Memory B cell (primary cell): ENCODE data around the gene LHX4.
A peak's percentile ranks its signal among the peaks of the same experiment; 100 is the strongest.

ENCODE experiments used
- ATAC-seq: fragments of 150-1000 bp; cut with Tn5 transposase; 2 replicates; pipeline ENCODE4 v1.10.0; 2021; ENCODE audit warnings: low read depth, mild to moderate bottlenecking, moderate library complexity
- DNase-seq, 2 donors: peaks; one replicate each; pipeline ENCODE4 v3.0.0; 2022; ENCODE audit warnings: low spot score in 2 of 2
- H3K27ac Mint-ChIP-seq: one replicate; pipeline ENCODE4 v1.8.0; 2022; ENCODE audit warnings: mild to moderate bottlenecking, moderate library complexity, mixed read lengths
- H3K27me3 Mint-ChIP-seq: one replicate; pipeline ENCODE4 v1.8.0; 2022; ENCODE audit warnings: mixed read lengths
- H3K36me3 Mint-ChIP-seq: one replicate; pipeline ENCODE4 v1.8.0; 2022; ENCODE audit warnings: mild to moderate bottlenecking, mixed read lengths
- H3K4me1 Mint-ChIP-seq: one replicate; pipeline ENCODE4 v1.8.0; 2022; ENCODE audit warnings: mixed read lengths
- H3K4me3 Mint-ChIP-seq: one replicate; pipeline ENCODE4 v1.8.0; 2022; ENCODE audit warnings: mild to moderate bottlenecking, moderate library complexity, mixed read lengths
- H3K9me3 Mint-ChIP-seq: one replicate; pipeline ENCODE4 v1.8.0; 2022; ENCODE audit warnings: mixed read lengths

The LHX4 gene

GRCh38 chr1:180228648-180229482 is 1.2 kb upstream of the LHX4 start:
- H3K27ac Mint-ChIP-seq = no peak overlapping the region
- peaks cover 28% of the 10 kb centered on the region for H3K27me3 Mint-ChIP-seq
- H3K36me3 Mint-ChIP-seq = no peaks in the 10 kb centered on the region
- peaks cover 8% of the 10 kb centered on the region for H3K4me1 Mint-ChIP-seq
- H3K4me3 Mint-ChIP-seq = peak overlapping the region; percentile 83
- ATAC-seq (peak; percentile 7), DNase-seq (no peak)
- no peaks in the 10 kb centered on the region for H3K9me3 Mint-ChIP-seq

- Mint-ChIP-seq H3K27me3 (peaks cover 26% of the 10 kb centered on the region), H3K36me3 (no peaks in the 10 kb centered on the region), H3K4me3 (peak overlapping the region; percentile 83), H3K9me3 (no peaks in the 10 kb centered on the region), H3K4me1 (peaks cover 11% of the 10 kb centered on the region), H3K27ac (no peak overlapping the region)
- DNase-seq (no peak), ATAC-seq (peak; percentile 12)
These were observed 339 bp downstream of the LHX4 start for GRCh38 chr1:180230416-180230790.

GRCh38 chr1:180230791-180231505 is 884 bp downstream of the LHX4 start:
- Mint-ChIP-seq H3K27ac (no peak overlapping the region), H3K27me3 (peaks cover 26% of the 10 kb centered on the region), H3K9me3 (no peaks in the 10 kb centered on the region), H3K4me1 (peaks cover 15% of the 10 kb centered on the region), H3K4me3 (peak overlapping the region; percentile 83), H3K36me3 (no peaks in the 10 kb centered on the region)
- no peak for ATAC-seq
- DNase-seq = no peak

- H3K27me3 Mint-ChIP-seq = peaks cover 31% of the 10 kb centered on the region
- H3K9me3 Mint-ChIP-seq = no peaks in the 10 kb centered on the region
- H3K27ac Mint-ChIP-seq = no peak overlapping the region
- DNase-seq (no peak), ATAC-seq (no peak)
- H3K4me1 Mint-ChIP-seq = peaks cover 19% of the 10 kb centered on the region
- H3K4me3 Mint-ChIP-seq = peak overlapping the region; percentile 49
- H3K36me3 Mint-ChIP-seq = no peaks in the 10 kb centered on the region
These were observed 1.4 kb downstream of the LHX4 start for GRCh38 chr1:180231506-180231921.

GRCh38 chr1:180231936-180232335 is 1.9 kb downstream of the LHX4 start:
- H3K4me3 Mint-ChIP-seq = no peak overlapping the region
- peaks cover 32% of the 10 kb centered on the region for H3K27me3 Mint-ChIP-seq
- H3K27ac Mint-ChIP-seq = no peak overlapping the region
- no peak for ATAC-seq
- H3K36me3 Mint-ChIP-seq = no peaks in the 10 kb centered on the region
- no peaks in the 10 kb centered on the region for H3K9me3 Mint-ChIP-seq
- H3K4me1 Mint-ChIP-seq = peaks cover 20% of the 10 kb centered on the region
- no peak for DNase-seq

GRCh38 chr1:180232521-180233043 is 2.5 kb downstream of the LHX4 start:
- Mint-ChIP-seq H3K27ac (no peak overlapping the region), H3K4me1 (peaks cover 20% of the 10 kb centered on the region), H3K36me3 (no peaks in the 10 kb centered on the region), H3K27me3 (peaks cover 37% of the 10 kb centered on the region), H3K4me3 (no peak overlapping the region), H3K9me3 (no peaks in the 10 kb centered on the region)
- DNase-seq (no peak), ATAC-seq (no peak)

- no peak overlapping the region for H3K4me3 Mint-ChIP-seq
- ATAC-seq (no peak), DNase-seq (no peak)
- no peak overlapping the region for H3K27ac Mint-ChIP-seq
- H3K36me3 Mint-ChIP-seq = no peaks in the 10 kb centered on the region
- no peaks in the 10 kb centered on the region for H3K9me3 Mint-ChIP-seq
- peaks cover 20% of the 10 kb centered on the region for H3K4me1 Mint-ChIP-seq
- H3K27me3 Mint-ChIP-seq = peaks cover 36% of the 10 kb centered on the region
These were observed 3.3 kb downstream of the LHX4 start for GRCh38 chr1:180233191-180234011.

GRCh38 chr1:180234369-180235076 is 4.5 kb downstream of the LHX4 start:
- H3K4me1 Mint-ChIP-seq = peaks cover 19% of the 10 kb centered on the region
- peak overlapping the region; percentile 8 for H3K4me3 Mint-ChIP-seq
- H3K27me3 Mint-ChIP-seq = peaks cover 35% of the 10 kb centered on the region
- no peaks in the 10 kb centered on the region for H3K36me3 Mint-ChIP-seq
- no peak overlapping the region for H3K27ac Mint-ChIP-seq
- ATAC-seq = no peak
- DNase-seq = no peak
- no peaks in the 10 kb centered on the region for H3K9me3 Mint-ChIP-seq

- H3K36me3 Mint-ChIP-seq = no peaks in the 10 kb centered on the region
- H3K27me3 Mint-ChIP-seq = peaks cover 38% of the 10 kb centered on the region
- H3K4me1 Mint-ChIP-seq = peaks cover 19% of the 10 kb centered on the region
- ATAC-seq (no peak), DNase-seq (no peak)
- no peaks in the 10 kb centered on the region for H3K9me3 Mint-ChIP-seq
- H3K4me3 Mint-ChIP-seq = no peak overlapping the region
- H3K27ac Mint-ChIP-seq = no peak overlapping the region
These were observed 5.0 kb downstream of the LHX4 start for GRCh38 chr1:180235077-180235501.

GRCh38 chr1:180235502-180236239 is 5.6 kb downstream of the LHX4 start:
- peaks cover 19% of the 10 kb centered on the region for H3K4me1 Mint-ChIP-seq
- no peaks in the 10 kb centered on the region for H3K36me3 Mint-ChIP-seq
- no peak overlapping the region for H3K4me3 Mint-ChIP-seq
- ATAC-seq (no peak), DNase-seq (no peak)
- H3K27ac Mint-ChIP-seq = no peak overlapping the region
- no peaks in the 10 kb centered on the region for H3K9me3 Mint-ChIP-seq
- peaks cover 39% of the 10 kb centered on the region for H3K27me3 Mint-ChIP-seq

GRCh38 chr1:180236698-180237509 is 6.8 kb downstream of the LHX4 start:
- Mint-ChIP-seq H3K27ac (no peak overlapping the region), H3K36me3 (no peaks in the 10 kb centered on the region), H3K27me3 (peaks cover 41% of the 10 kb centered on the region), H3K4me1 (peaks cover 18% of the 10 kb centered on the region), H3K4me3 (no peak overlapping the region), H3K9me3 (no peaks in the 10 kb centered on the region)
- ATAC-seq (no peak), DNase-seq (no peak)

- H3K36me3 Mint-ChIP-seq = no peaks in the 10 kb centered on the region
- no peak overlapping the region for H3K4me3 Mint-ChIP-seq
- ATAC-seq = no peak
- H3K27me3 Mint-ChIP-seq = peaks cover 41% of the 10 kb centered on the region
- no peak overlapping the region for H3K27ac Mint-ChIP-seq
- peaks cover 17% of the 10 kb centered on the region for H3K4me1 Mint-ChIP-seq
- no peak for DNase-seq
- no peaks in the 10 kb centered on the region for H3K9me3 Mint-ChIP-seq
These were observed 7.9 kb downstream of the LHX4 start for GRCh38 chr1:180237869-180238476.
